Panc1 (cell line): ENCODE results near the gene AANAT. TPM values are rescaled to one million over a fixed set of nuclear protein-coding genes. Genes with fewer than 3 reads are reported as not detected.

Source experiments
- ATAC-seq: fragments of 200-7000 bp; cut with Tn5 transposase; 2 replicates; pipeline ENCODE4 v1.9.1; 2020; ENCODE audit warnings: mild to moderate bottlenecking, moderate library complexity
- BruUV-seq: library from RNA; stranded (reverse); fragments of 400-500 nt; replicated peaks from 2 replicates; lab custom pipeline; 2021; lab: Mats Ljungman, UMichigan
- CTCF ChIA-PET: fragments of 300-600 bp; sonication (Branson Sonifier 250); formaldehyde crosslinking; loops from one replicate; lab custom pipeline; 2022; ENCODE audit warnings: antibody characterized with exemption; lab: Charles Lee
- POLR2A ChIA-PET: fragments of 300-600 bp; sonication (Branson Sonifier 250); formaldehyde crosslinking; loops from one replicate; lab custom pipeline; 2022; ENCODE audit warnings: antibody characterized with exemption; lab: Charles Lee
- DNase-seq: peaks from one replicate; pipeline ENCODE4 v3.0.0-alpha.2; 2010; ENCODE audit warnings: low read depth, low spot score
- H3K27ac ChIP-seq: 2 replicates; pipeline ENCODE4 v1.5.1; 2011; ENCODE audit warnings: mild to moderate bottlenecking, low read length, inconsistent platforms
- H3K27me3 ChIP-seq: fragments of 200-500 bp; sonication (Bioruptor generic); 2 replicates; pipeline ENCODE4 v1.6.0; 2014; ENCODE audit warnings: low read length, inconsistent platforms; ENCODE audit not compliant: control insufficient read depth, insufficient read depth
- H3K36me3 ChIP-seq: fragments of 200-500 bp; sonication (Bioruptor generic); 2 replicates; pipeline ENCODE4 v1.5.1; 2014; ENCODE audit warnings: inconsistent platforms, mild to moderate bottlenecking, low read length, moderate library complexity; ENCODE audit not compliant: control insufficient read depth, insufficient read depth
- H3K4me1 ChIP-seq: 2 replicates; pipeline ENCODE4 v1.5.1; 2011; ENCODE audit warnings: inconsistent platforms, mild to moderate bottlenecking, low read length, moderate library complexity; ENCODE audit not compliant: control insufficient read depth, insufficient read depth
- H3K4me3 ChIP-seq, 2 experiments: 2 replicates each; pipeline ENCODE4 v1.5.1; 2011 to 2012; ENCODE audit warnings: low read depth in 2 of 2, low read length in 2 of 2, mild to moderate bottlenecking in 2 of 2, inconsistent platforms in 1 of 2, moderate library complexity in 1 of 2
- H3K9me3 ChIP-seq: fragments of 200-500 bp; sonication (Bioruptor generic); 2 replicates; pipeline ENCODE4 v1.5.1; 2014; ENCODE audit warnings: low read depth, mild to moderate bottlenecking, inconsistent platforms, low read length, moderate library complexity; ENCODE audit not compliant: control insufficient read depth, insufficient read depth
- CTCF ChIP-seq: fragments of 450-650 bp; IDR thresholded peaks from 2 replicates; pipeline ENCODE4 v1.5.1; 2017; ENCODE audit warnings: mild to moderate bottlenecking
- POLR2AphosphoS5 ChIP-seq: IDR thresholded peaks from 2 replicates; pipeline ENCODE4 v1.6.1; 2012; ENCODE audit warnings: mild to moderate bottlenecking, low read depth, low read length, moderate library complexity
- SIN3A ChIP-seq: IDR thresholded peaks from 2 replicates; pipeline ENCODE4 v1.6.1; 2012; ENCODE audit warnings: low read depth, mild to moderate bottlenecking, low read length, moderate library complexity, borderline replicate concordance; ENCODE audit not compliant: insufficient read depth
- TCF7L2 ChIP-seq: IDR thresholded peaks from 2 replicates; pipeline ENCODE4 v1.6.1; 2011; ENCODE audit warnings: mild to moderate bottlenecking, low read depth, low read length, inconsistent platforms
- in situ Hi-C: cut with HindIII; loops from 2 replicates; pipeline ENCODE4 v1.10.0; 2016; ENCODE audit warnings: low sequenced_read_pairs, low pct_unique_long_range_greater_than_20kb
- intact Hi-C: fragments of 100-400 bp; cut with micrococcal nuclease; formaldehyde crosslinking; loops from one replicate; pipeline ENCODE4 v1.10.0; 2022; ENCODE audit not compliant: unreplicated experiment
- total RNA-seq: library from RNA; stranded (reverse); gene quantifications from one replicate; pipeline ENCODE4 v1.2.1, GENCODE V29; 2021; ENCODE audit not compliant: unreplicated experiment
- TF ChIP-seq, protein P1 (sequence below), 2 experiments: IDR thresholded peaks; 2 replicates each; pipeline ENCODE4 v1.6.1; 2011 to 2012; ENCODE audit warnings: low read depth in 2 of 2, control low read depth in 1 of 2, low read length in 1 of 2, mild to moderate bottlenecking in 1 of 2, moderate library complexity in 1 of 2; ENCODE audit not compliant: insufficient read depth in 1 of 2

Gene AANAT
- total RNA-seq, 1 experiment from 2014 or later: not detected

GRCh38 chr17:76422860-76423259 is 44.5 kb upstream of the AANAT start:
- ATAC-seq (no peak), DNase-seq (no peak)
- ChIA-PET CTCF (no interaction called here), POLR2A (no interaction called here)
- no peak overlapping the region for H3K4me3 ChIP-seq
- no peak overlapping the region for H3K27ac ChIP-seq
- no peaks in the 10 kb centered on the region for H3K36me3 ChIP-seq
- no peaks in the 10 kb centered on the region; the same call in 1 of the 2 replicates for H3K4me1 ChIP-seq
- TF ChIP-seq POLR2AphosphoS5: no peak
- no peak for TF ChIP-seq TCF7L2
- TF ChIP-seq CTCF: no peak
- no peak for TF ChIP-seq SIN3A
- TF ChIP-seq, protein P1, sequence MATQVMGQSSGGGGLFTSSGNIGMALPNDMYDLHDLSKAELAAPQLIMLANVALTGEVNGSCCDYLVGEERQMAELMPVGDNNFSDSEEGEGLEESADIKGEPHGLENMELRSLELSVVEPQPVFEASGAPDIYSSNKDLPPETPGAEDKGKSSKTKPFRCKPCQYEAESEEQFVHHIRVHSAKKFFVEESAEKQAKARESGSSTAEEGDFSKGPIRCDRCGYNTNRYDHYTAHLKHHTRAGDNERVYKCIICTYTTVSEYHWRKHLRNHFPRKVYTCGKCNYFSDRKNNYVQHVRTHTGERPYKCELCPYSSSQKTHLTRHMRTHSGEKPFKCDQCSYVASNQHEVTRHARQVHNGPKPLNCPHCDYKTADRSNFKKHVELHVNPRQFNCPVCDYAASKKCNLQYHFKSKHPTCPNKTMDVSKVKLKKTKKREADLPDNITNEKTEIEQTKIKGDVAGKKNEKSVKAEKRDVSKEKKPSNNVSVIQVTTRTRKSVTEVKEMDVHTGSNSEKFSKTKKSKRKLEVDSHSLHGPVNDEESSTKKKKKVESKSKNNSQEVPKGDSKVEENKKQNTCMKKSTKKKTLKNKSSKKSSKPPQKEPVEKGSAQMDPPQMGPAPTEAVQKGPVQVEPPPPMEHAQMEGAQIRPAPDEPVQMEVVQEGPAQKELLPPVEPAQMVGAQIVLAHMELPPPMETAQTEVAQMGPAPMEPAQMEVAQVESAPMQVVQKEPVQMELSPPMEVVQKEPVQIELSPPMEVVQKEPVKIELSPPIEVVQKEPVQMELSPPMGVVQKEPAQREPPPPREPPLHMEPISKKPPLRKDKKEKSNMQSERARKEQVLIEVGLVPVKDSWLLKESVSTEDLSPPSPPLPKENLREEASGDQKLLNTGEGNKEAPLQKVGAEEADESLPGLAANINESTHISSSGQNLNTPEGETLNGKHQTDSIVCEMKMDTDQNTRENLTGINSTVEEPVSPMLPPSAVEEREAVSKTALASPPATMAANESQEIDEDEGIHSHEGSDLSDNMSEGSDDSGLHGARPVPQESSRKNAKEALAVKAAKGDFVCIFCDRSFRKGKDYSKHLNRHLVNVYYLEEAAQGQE (IDR thresholded peaks at IDR 0.05; ENCODE audit: insufficient read depth in 1 of 2, low read depth in 2 of 2, low read length in 1 of 2): no peak
- no TSS peak for BruUV-seq
- H3K27me3 ChIP-seq: no peaks in the 10 kb centered on the region
- intact Hi-C loops: no loop called here
- H3K9me3 ChIP-seq: no peaks in the 10 kb centered on the region
- in situ Hi-C loops: no loop called here

GRCh38 chr17:76426853-76427252 is 40.5 kb upstream of the AANAT start:
- intact Hi-C loops (no loop called here), in situ Hi-C loops (no loop called here)
- Histone ChIP-seq H3K4me3 (no peak overlapping the region), H3K27me3 (no peaks in the 10 kb centered on the region), H3K27ac (no peak overlapping the region), H3K4me1 (no peaks in the 10 kb centered on the region), H3K36me3 (no peaks in the 10 kb centered on the region), H3K9me3 (no peaks in the 10 kb centered on the region)
- POLR2A ChIA-PET: interaction anchor here (0.7 kb wide), 1 partner anchor 285 kb away, joined by 3 read pairs; no protein-coding TSS in a partner anchor
- DNase-seq (no peak), ATAC-seq (no peak)
- TF ChIP-seq POLR2AphosphoS5 (no peak), SIN3A (no peak), CTCF (no peak), TCF7L2 (no peak)
- TF ChIP-seq, protein P1 (IDR thresholded peaks at IDR 0.05; ENCODE audit: insufficient read depth in 1 of 2, low read depth in 2 of 2, low read length in 1 of 2): no peak
- CTCF ChIA-PET: interaction anchor here (0.7 kb wide), 1 partner anchor 187 kb away, joined by 4 read pairs; no protein-coding TSS in a partner anchor
- BruUV-seq: no TSS peak
